Stomach (tissue), 4 donors: ENCODE measurements around the gene LTA4H.

ENCODE experiments used
- EP300 ChIP-seq: sonication (generic); formaldehyde crosslinking; IDR thresholded peaks from one replicate; pipeline ENCODE4 v1.6.1; 2017; ENCODE audit warnings: antibody characterized with exemption
- POLR2A ChIP-seq, 4 donors: fragments of 450-650 bp; IDR thresholded peaks; one replicate each; pipeline ENCODE4 v1.6.1; 2016; ENCODE audit warnings: antibody characterized with exemption in 4 of 4, control low read depth in 2 of 4, mild to moderate bottlenecking in 1 of 4, moderate library complexity in 1 of 4
- POLR2AphosphoS5 ChIP-seq, 3 donors: sonication (generic); formaldehyde crosslinking; IDR thresholded peaks; one replicate each; pipeline ENCODE4 v1.6.1; 2016; ENCODE audit warnings: antibody characterized with exemption in 3 of 3

- TF ChIP-seq POLR2AphosphoS5 (IDR thresholded peaks at IDR 0.05) (peak in 2 of 3 donors; percentile 23 to 33), EP300 (no peak), POLR2A (IDR thresholded peaks at IDR 0.05) (no peak)
These were observed 43.1 kb upstream of the LTA4H start for GRCh38 chr12:96078231-96079135.
